Mammary epithelial cell (primary cell): Measurements from ENCODE around the gene VAV2.

Experiments used
- EZH2 ChIP-seq: IDR thresholded peaks from 2 replicates; pipeline ENCODE4 v1.6.1; 2012; ENCODE audit warnings: low read length, inconsistent platforms, borderline replicate concordance
- TF ChIP-seq, protein P1 (sequence below), 2 donors: IDR thresholded peaks in 1 of 2; conservative IDR thresholded peaks in 1 of 2; 2 replicates each; pipeline ENCODE4 v1.5.1; 2011 to 2012; ENCODE audit warnings: inconsistent platforms in 2 of 2, low read length in 2 of 2, mild to moderate bottlenecking in 2 of 2, control low read depth in 1 of 2, low read depth in 1 of 2; ENCODE audit not compliant: insufficient read depth in 1 of 2; ENCODE audit errors: extremely low read depth in 1 of 2

DNA sequence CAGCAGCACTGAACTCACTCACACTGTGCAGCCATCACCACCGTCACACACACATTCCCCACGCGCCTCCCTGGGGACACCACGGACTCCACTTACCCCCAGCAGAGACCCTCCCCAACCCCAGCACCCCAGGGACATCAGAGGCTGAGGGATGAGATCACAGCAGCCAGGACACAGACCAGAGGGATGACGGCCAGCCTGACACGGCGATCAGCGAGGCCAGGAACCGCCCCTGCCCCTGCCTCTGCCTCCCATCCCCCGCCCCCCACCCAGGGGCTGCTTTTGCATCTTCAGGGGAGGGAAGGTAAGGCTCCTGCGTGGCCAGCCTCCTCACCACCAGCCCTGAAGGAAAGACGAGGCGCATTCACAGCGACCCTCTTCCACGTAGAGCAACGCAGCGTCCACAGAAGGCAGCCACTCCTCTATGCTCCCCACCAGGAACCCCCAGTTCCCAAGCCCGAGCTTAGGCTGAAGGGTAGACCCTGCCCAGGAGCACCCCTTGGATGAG is 104.5 kb downstream of the VAV2 start:
- TF ChIP-seq, protein P1, sequence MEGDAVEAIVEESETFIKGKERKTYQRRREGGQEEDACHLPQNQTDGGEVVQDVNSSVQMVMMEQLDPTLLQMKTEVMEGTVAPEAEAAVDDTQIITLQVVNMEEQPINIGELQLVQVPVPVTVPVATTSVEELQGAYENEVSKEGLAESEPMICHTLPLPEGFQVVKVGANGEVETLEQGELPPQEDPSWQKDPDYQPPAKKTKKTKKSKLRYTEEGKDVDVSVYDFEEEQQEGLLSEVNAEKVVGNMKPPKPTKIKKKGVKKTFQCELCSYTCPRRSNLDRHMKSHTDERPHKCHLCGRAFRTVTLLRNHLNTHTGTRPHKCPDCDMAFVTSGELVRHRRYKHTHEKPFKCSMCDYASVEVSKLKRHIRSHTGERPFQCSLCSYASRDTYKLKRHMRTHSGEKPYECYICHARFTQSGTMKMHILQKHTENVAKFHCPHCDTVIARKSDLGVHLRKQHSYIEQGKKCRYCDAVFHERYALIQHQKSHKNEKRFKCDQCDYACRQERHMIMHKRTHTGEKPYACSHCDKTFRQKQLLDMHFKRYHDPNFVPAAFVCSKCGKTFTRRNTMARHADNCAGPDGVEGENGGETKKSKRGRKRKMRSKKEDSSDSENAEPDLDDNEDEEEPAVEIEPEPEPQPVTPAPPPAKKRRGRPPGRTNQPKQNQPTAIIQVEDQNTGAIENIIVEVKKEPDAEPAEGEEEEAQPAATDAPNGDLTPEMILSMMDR (conservative IDR thresholded peaks at IDR 0.05 in 1 of 2, IDR thresholded peaks at IDR 0.05 in 1 of 2; ENCODE audit: extremely low read depth in 1 of 2, insufficient read depth in 1 of 2, low read depth in 1 of 2, low read length in 2 of 2) = no peak
- TF ChIP-seq EZH2 = no peak
